GM23338 (cell line): Measurements from ENCODE around the gene GALNT7. TPM values are rescaled to one million over a fixed set of nuclear protein-coding genes. Genes with fewer than 3 reads are reported as not detected.
A peak's percentile ranks its signal among the peaks of the same experiment; 100 is the strongest.

Experiments used
- ATAC-seq: fragments of 200-7000 bp; cut with Tn5 transposase; 3 replicates; pipeline ENCODE4 v1.9.1; 2020
- DNase-seq: peaks from one replicate; pipeline ENCODE4 v3.0.0-alpha.2; 2015; ENCODE audit warnings: low spot score
- H2AFZ ChIP-seq: fragments of 200-600 bp; sonication (generic); 2 replicates; pipeline ENCODE4 v1.8.0; 2016; ENCODE audit warnings: antibody characterized with exemption, mild to moderate bottlenecking, moderate library complexity
- H3F3A ChIP-seq: fragments of 200-600 bp; sonication (generic); replicated peaks from 2 replicates; pipeline ENCODE4 v1.8.0; 2017; ENCODE audit warnings: antibody characterized with exemption, mixed run types, low read depth
- H3K27ac ChIP-seq: fragments of 200-600 bp; sonication (generic); 2 replicates; pipeline ENCODE4 v1.6.1; 2016; ENCODE audit warnings: low read depth
- H3K27me3 ChIP-seq: fragments of 200-600 bp; sonication (generic); 2 replicates; pipeline ENCODE4 v1.8.0; 2016; ENCODE audit warnings: mild to moderate bottlenecking, mixed run types, moderate library complexity; ENCODE audit not compliant: insufficient read depth
- H3K36me3 ChIP-seq: fragments of 200-600 bp; sonication (generic); 2 replicates; pipeline ENCODE4 v1.8.0; 2016; ENCODE audit warnings: mild to moderate bottlenecking; ENCODE audit not compliant: insufficient read depth
- H3K4me1 ChIP-seq: fragments of 200-600 bp; sonication (generic); 2 replicates; pipeline ENCODE4 v1.8.0; 2016; ENCODE audit warnings: mild to moderate bottlenecking, moderate library complexity; ENCODE audit not compliant: insufficient read depth
- H3K4me2 ChIP-seq: fragments of 200-600 bp; sonication (generic); 2 replicates; pipeline ENCODE4 v1.7.1; 2017; ENCODE audit warnings: mixed run types
- H3K4me3 ChIP-seq: fragments of 200-600 bp; sonication (generic); 2 replicates; pipeline ENCODE4 v1.6.1; 2016; ENCODE audit warnings: mixed run types
- H3K79me2 ChIP-seq: fragments of 200-600 bp; sonication (generic); replicated peaks from 2 replicates; pipeline ENCODE4 v1.8.0; 2017; ENCODE audit warnings: mild to moderate bottlenecking; ENCODE audit not compliant: insufficient read depth
- H3K9me2 ChIP-seq: fragments of 200-600 bp; sonication (generic); 2 replicates; pipeline ENCODE4 v1.8.0; 2017; ENCODE audit not compliant: insufficient read depth
- H4K20me1 ChIP-seq: fragments of 200-600 bp; sonication (generic); replicated peaks from 2 replicates; pipeline ENCODE4 v1.8.0; 2017; ENCODE audit warnings: mild to moderate bottlenecking; ENCODE audit not compliant: insufficient read depth
- H3K27ac Mint-ChIP-seq: 2 replicates; pipeline ENCODE4 v1.8.0; 2020; ENCODE audit warnings: inconsistent platforms, mild to moderate bottlenecking, moderate library complexity, mixed read lengths
- H3K27me3 Mint-ChIP-seq: 3 replicates; pipeline ENCODE4 v1.8.0; 2022; ENCODE audit warnings: low read depth, mild to moderate bottlenecking, moderate library complexity, mixed read lengths, inconsistent platforms; ENCODE audit not compliant: insufficient read depth, poor library complexity
- H3K36me3 Mint-ChIP-seq: 3 replicates; pipeline ENCODE4 v1.8.0; 2021; ENCODE audit warnings: low read depth, mild to moderate bottlenecking, inconsistent platforms, moderate library complexity, mixed read lengths
- H3K4me1 Mint-ChIP-seq: 3 replicates; pipeline ENCODE4 v1.8.0; 2020; ENCODE audit warnings: mild to moderate bottlenecking, inconsistent platforms, mixed read lengths
- H3K4me3 Mint-ChIP-seq: 3 replicates; pipeline ENCODE4 v1.8.0; 2021; ENCODE audit warnings: moderate library complexity, mild to moderate bottlenecking, inconsistent platforms, mixed read lengths
- H3K9me3 Mint-ChIP-seq: 3 replicates; pipeline ENCODE4 v1.8.0; 2020; ENCODE audit warnings: moderate library complexity, mild to moderate bottlenecking, inconsistent platforms, mixed read lengths
- CREB1 ChIP-seq: fragments of 250-450 bp; sonication (Bioruptor Pico); IDR thresholded peaks from 2 replicates; pipeline ENCODE4 v1.5.0; 2020; ENCODE audit warnings: low read depth, mild to moderate bottlenecking, moderate library complexity
- CTCF ChIP-seq, 2 experiments: fragments of 200-600 bp in 1 of 2; sonication (generic) in 1 of 2; conservative IDR thresholded peaks; 2 replicates each; pipeline versions ENCODE4 v1.5.1 to v1.6.1; 2016 to 2017; ENCODE audit warnings: antibody characterized with exemption in 2 of 2, low read depth in 2 of 2, mild to moderate bottlenecking in 2 of 2, moderate library complexity in 1 of 2
- ETS1 ChIP-seq: IDR thresholded peaks from 2 replicates; pipeline ENCODE4 v1.6.1; 2016; ENCODE audit warnings: antibody characterized with exemption
- EZH2 ChIP-seq: fragments of 200-600 bp; sonication (generic); IDR thresholded peaks from one replicate; pipeline ENCODE4 v1.8.0; 2017; ENCODE audit warnings: antibody characterized with exemption, mild to moderate bottlenecking, low read depth; ENCODE audit not compliant: unreplicated experiment
- EZH2phosphoT487 ChIP-seq: fragments of 200-600 bp; sonication (generic); IDR thresholded peaks from one replicate; pipeline ENCODE4 v1.8.1; 2018; ENCODE audit warnings: antibody characterized with exemption; ENCODE audit not compliant: unreplicated experiment
- JUNB ChIP-seq: IDR thresholded peaks from one replicate; pipeline ENCODE4 v1.6.1; 2016; ENCODE audit warnings: antibody characterized with exemption; ENCODE audit not compliant: unreplicated experiment
- NANOG ChIP-seq: IDR thresholded peaks from 2 replicates; pipeline ENCODE4 v1.6.1; 2016; ENCODE audit warnings: antibody characterized with exemption, borderline replicate concordance
- POLR2AphosphoS5 ChIP-seq: IDR thresholded peaks from 2 replicates; pipeline ENCODE4 v1.6.1; 2016; ENCODE audit warnings: antibody characterized with exemption, low read depth
- REST ChIP-seq: IDR thresholded peaks from one replicate; pipeline ENCODE4 v1.6.1; 2018; ENCODE audit warnings: antibody characterized with exemption; ENCODE audit not compliant: unreplicated experiment
- STAT1 ChIP-seq: IDR thresholded peaks from one replicate; pipeline ENCODE4 v1.6.1; 2016; ENCODE audit warnings: antibody characterized with exemption; ENCODE audit not compliant: unreplicated experiment
- ZNF114 ChIP-seq: fragments of 250-450 bp; sonication (Bioruptor Pico); IDR thresholded peaks from 2 replicates; pipeline ENCODE4 v1.5.0; 2020; ENCODE audit warnings: mild to moderate bottlenecking, moderate library complexity
- ZNF331 ChIP-seq: fragments of 250-450 bp; sonication (Bioruptor Pico); IDR thresholded peaks from 2 replicates; pipeline ENCODE4 v1.5.0; 2020; ENCODE audit warnings: low read depth, mild to moderate bottlenecking, moderate library complexity
- polyA plus RNA-seq: library from polyadenylated mRNA; unstranded; fragments of >200 nt; fragmentation: Nextera tagmentation; extraction: Ambion mirVana; gene quantifications from 2 replicates; pipeline ENCODE4 v1.2.1, GENCODE V29; 2016
- total RNA-seq: library from RNA; depleted of rRNA; stranded (reverse); fragments of >200 nt; shearing (Covaris generic); gene quantifications from 2 replicates; pipeline ENCODE4 v1.2.3, GENCODE V29; 2014
- TF ChIP-seq, protein P1 (sequence below): fragments of 250-450 bp; sonication (Bioruptor Pico); IDR thresholded peaks from 2 replicates; pipeline ENCODE4 v1.5.0; 2020; ENCODE audit warnings: mild to moderate bottlenecking, moderate library complexity

GALNT7 gene
- total and polyA plus RNA-seq, 2 experiments from 2014 or later: 31.8 to 72.2 TPM

- Histone ChIP-seq H3K4me2 (peak overlapping the region; percentile 10), H3K9me2 (no peaks in the 10 kb centered on the region), H3K4me1 (peaks cover 44% of the 10 kb centered on the region), H3F3A (no peaks in the 10 kb centered on the region), H3K27me3 (no peaks in the 10 kb centered on the region), H2AFZ (no peak overlapping the region), H3K27ac (peak overlapping the region; percentile 52), H3K4me3 (no peak overlapping the region), H3K79me2 (peaks cover 97% of the 10 kb centered on the region), H4K20me1 (no peaks in the 10 kb centered on the region), H3K36me3 (no peaks in the 10 kb centered on the region)
- peak; percentile 57 for ATAC-seq
- Mint-ChIP-seq H3K27me3 (peaks cover 5% of the 10 kb centered on the region), H3K36me3 (peaks cover 23% of the 10 kb centered on the region; the same call in 2 of the 3 replicates), H3K27ac (peak overlapping the region; percentile 56), H3K4me1 (peaks cover 57% of the 10 kb centered on the region), H3K4me3 (no peak overlapping the region), H3K9me3 (peaks cover 6% of the 10 kb centered on the region; the same call in 2 of the 3 replicates)
- no peak for DNase-seq
- TF ChIP-seq EZH2 (no peak), ZNF114 (CRISPR knock-in tag) (no peak), POLR2AphosphoS5 (no peak), ZNF331 (no peak), NANOG (no peak), JUNB (no peak), EZH2phosphoT487 (no peak), CREB1 (CRISPR knock-in tag) (no peak), CTCF (conservative IDR thresholded peaks at IDR 0.05; ENCODE audit: low read depth in 2 of 2) (no peak), STAT1 (no peak), REST (no peak), ETS1 (no peak)
- TF ChIP-seq, protein P1, sequence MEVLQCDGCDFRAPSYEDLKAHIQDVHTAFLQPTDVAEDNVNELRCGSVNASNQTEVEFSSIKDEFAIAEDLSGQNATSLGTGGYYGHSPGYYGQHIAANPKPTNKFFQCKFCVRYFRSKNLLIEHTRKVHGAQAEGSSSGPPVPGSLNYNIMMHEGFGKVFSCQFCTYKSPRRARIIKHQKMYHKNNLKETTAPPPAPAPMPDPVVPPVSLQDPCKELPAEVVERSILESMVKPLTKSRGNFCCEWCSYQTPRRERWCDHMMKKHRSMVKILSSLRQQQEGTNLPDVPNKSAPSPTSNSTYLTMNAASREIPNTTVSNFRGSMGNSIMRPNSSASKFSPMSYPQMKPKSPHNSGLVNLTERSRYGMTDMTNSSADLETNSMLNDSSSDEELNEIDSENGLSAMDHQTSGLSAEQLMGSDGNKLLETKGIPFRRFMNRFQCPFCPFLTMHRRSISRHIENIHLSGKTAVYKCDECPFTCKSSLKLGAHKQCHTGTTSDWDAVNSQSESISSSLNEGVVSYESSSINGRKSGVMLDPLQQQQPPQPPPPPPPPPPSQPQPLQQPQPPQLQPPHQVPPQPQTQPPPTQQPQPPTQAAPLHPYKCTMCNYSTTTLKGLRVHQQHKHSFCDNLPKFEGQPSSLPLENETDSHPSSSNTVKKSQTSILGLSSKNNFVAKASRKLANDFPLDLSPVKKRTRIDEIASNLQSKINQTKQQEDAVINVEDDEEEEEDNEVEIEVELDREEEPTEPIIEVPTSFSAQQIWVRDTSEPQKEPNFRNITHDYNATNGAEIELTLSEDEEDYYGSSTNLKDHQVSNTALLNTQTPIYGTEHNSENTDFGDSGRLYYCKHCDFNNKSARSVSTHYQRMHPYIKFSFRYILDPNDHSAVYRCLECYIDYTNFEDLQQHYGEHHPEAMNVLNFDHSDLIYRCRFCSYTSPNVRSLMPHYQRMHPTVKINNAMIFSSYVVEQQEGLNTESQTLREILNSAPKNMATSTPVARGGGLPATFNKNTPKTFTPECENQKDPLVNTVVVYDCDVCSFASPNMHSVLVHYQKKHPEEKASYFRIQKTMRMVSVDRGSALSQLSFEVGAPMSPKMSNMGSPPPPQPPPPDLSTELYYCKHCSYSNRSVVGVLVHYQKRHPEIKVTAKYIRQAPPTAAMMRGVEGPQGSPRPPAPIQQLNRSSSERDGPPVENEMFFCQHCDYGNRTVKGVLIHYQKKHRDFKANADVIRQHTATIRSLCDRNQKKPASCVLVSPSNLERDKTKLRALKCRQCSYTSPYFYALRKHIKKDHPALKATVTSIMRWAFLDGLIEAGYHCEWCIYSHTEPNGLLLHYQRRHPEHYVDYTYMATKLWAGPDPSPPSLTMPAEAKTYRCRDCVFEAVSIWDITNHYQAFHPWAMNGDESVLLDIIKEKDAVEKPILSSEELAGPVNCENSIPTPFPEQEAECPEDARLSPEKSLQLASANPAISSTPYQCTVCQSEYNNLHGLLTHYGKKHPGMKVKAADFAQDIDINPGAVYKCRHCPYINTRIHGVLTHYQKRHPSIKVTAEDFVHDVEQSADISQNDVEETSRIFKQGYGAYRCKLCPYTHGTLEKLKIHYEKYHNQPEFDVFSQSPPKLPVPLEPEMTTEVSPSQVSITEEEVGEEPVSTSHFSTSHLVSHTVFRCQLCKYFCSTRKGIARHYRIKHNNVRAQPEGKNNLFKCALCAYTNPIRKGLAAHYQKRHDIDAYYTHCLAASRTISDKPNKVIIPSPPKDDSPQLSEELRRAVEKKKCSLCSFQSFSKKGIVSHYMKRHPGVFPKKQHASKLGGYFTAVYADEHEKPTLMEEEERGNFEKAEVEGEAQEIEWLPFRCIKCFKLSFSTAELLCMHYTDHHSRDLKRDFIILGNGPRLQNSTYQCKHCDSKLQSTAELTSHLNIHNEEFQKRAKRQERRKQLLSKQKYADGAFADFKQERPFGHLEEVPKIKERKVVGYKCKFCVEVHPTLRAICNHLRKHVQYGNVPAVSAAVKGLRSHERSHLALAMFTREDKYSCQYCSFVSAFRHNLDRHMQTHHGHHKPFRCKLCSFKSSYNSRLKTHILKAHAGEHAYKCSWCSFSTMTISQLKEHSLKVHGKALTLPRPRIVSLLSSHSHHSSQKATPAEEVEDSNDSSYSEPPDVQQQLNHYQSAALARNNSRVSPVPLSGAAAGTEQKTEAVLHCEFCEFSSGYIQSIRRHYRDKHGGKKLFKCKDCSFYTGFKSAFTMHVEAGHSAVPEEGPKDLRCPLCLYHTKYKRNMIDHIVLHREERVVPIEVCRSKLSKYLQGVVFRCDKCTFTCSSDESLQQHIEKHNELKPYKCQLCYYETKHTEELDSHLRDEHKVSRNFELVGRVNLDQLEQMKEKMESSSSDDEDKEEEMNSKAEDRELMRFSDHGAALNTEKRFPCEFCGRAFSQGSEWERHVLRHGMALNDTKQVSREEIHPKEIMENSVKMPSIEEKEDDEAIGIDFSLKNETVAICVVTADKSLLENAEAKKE: no peak
These were observed 50.0 kb downstream of the GALNT7 start for GRCh38 chr4:173218411-173219125.
